Stimulated activated naive CD4-positive, alpha-beta T cell (primary cell): ENCODE data around the gene DDN.

Experiments used
- DNase-seq, 6 experiments: peaks; one replicate each; lab custom pipeline; 2025; lab: John Stamatoyannopoulos, UW

Gene DDN

DNA sequence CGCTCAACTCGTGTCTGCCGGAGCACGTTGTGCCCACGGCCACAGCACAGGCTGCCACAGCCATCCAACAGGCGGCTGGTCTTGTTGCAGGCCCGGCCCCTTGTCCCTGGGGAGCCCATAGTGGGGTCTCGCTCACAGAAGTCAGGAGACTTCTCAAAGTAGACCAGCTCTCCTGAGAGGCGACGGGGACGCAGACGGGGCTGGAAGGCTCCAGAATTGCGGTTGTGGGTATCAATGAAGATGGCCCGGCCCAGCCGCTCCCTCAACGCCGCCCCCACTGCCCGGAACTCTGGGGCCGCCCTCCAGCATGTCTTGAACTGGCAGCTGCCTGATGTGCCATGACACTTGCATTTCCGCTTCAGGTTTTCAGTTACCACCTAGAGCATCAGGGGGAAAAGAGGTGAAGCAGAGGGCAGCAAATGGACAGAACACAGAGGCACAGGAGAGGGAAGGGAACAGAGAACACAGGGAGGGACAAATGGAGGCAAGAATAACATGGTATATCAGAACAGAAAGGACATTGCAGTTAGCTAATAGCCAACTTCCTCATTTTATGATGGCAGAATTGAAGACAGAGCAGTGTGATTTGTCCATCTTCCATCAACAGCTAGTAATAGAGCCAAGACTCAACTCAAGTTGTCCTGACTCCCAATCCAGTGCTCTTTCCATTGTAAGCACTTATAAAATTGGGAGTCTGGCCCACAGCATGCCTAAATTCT, 32.8 kb downstream of the DDN start:
- no peak for DNase-seq

DNA sequence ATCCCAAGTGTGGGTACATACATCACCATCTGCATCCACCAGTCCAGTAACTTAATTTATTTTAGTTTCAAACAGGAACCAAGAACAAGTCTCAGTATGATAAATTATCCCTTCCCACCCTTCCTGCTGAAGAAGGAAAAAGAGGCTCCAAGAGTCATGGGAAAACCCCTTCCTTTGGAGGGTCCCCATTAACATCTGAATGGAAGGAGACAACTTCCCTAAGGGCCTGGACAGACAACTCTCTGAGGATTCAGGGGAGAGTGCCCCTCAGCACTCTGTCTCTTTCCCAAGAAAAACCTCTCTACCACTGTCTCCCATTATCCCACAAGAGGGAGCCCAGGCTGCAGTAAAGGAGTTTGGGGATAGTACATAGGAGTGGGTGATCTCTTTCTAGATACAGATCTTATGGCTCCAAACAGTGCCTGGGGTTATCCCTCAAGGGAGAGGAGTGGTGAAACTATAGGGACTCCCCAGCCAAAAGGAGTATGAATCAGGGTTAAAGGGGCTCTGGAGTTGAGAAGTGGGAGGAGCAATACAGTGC, 33.8 kb downstream of the DDN start:
- DNase-seq = no peak

DNA sequence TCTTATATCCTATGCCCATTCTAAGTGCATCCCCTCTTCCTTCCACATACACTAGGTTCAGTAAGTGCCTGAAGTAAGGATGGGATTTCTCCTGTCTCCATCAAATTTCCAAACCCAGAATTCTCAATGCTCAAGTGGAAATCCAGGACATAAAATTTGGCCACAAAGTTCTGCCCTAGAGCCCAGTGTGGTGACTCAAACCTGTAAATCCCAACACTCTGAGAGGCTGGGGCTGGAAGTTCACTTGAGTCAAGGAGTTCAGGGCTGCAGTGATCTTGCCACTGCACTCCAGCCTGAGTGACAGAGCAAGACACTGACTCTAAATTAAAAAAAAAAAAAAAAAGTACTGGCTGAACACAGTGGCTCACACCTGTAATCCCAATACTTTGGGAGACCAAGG, 37.4 kb downstream of the DDN start:
- DNase-seq = no peak

DNA sequence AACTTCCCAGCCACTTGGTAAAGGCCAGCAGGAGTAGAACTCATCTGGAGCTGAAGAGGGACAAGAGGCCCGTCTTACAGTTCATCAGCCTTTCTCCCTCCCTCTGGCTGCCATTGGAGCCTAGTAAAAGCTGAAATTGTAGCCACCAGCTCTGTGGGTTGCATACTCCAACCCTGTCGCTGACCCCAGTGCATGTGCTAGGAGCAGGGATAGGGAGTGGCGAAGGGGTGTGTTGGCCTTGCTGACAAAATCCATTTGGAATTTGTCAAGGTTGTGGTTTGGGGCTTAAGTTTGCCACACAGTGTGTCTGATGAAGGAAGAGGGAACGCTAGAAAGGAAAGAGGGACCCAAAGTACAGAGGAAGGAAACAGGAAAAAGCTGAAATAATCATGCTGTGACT, 37.8 kb downstream of the DDN start:
- DNase-seq = no peak

DNA sequence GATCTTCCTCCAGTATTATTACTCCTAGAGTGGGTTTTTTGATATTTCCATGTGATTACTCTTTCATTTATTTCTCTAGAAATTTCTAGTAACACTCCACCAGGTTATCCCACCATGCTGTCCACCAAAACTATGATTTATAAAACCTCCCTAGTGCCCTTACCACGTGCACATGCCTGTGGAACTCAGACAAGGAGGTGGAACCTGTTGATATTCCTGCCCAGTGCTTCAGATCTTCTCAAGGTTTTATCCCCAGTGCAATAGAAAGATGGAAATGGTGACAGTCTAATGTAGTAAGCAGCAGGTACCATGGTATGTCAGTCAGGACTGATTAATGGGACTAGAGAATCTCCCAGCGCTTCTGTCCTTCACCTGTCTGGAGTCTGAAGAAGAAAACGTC, 38.3 kb downstream of the DDN start:
- DNase-seq = no peak

DNA sequence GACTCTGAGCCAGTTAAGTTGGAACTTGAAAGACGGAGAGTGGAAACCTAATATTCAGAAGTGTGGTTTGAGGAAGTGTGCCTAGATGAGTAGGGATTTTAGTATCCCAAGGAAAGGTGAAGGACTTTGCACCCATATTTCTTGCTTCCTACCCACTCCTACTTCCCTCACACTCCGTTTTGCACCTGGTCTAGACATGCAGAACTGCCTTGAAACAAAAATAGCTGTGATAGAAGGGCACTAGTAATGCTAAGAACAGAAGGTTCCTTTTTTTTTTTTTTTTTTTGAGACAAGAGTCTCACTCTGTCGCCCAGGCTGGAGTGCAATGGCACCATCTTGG, 41.2 kb downstream of the DDN start:
- DNase-seq = no peak

DNA sequence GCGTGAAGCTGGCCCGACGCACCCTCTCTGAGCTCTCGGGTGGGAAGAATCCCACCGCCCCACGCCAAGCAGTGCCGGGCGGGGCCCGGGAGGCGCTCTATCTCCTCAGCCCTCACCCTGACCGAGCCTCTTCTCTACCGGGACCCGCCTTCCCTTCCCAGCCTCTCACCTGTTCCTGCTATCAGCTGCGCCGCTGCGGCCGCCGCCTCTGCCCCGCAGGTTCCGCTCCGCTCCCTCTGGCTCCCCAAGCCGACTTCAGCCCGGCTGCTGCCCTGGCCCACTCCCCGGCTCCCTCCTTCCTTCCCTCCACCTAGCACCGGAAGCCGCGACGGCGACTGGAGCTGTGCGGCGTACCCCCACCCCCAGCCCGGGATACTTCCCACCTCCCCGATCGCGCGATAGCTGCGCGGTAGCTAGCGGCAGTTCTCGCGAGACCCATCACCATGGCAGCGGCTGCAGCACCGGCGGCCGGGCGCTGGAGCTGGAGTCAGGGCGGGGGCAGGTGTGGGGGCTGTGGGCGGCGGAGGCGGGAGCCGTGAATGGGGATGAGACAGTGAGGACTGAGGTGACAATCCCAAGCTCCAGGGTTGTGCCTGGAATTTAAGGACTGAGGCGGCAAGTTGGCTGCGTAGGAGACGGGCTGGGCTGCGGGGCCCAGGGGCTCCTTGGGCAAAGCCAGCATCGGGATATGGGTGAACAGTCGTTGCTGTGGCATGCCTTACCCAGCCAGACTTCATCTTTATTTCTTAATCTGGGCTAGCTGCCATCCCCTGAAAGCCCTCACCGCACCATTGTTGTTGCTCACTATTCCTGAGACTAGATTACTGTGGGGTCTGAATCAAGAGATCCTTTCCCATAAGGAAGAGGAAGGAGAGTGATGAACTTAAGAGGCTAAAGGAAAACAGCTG, 41.8 kb downstream of the DDN start, which contains the start of gene ARF3:
ARF3 (minus strand) TSS at position 347 of the 908 bp plus-strand sequence. CDS start 16,392 bp downstream, outside the sequence.
- peak; percentile 83 to 93 (median 89) for DNase-seq

DNA sequence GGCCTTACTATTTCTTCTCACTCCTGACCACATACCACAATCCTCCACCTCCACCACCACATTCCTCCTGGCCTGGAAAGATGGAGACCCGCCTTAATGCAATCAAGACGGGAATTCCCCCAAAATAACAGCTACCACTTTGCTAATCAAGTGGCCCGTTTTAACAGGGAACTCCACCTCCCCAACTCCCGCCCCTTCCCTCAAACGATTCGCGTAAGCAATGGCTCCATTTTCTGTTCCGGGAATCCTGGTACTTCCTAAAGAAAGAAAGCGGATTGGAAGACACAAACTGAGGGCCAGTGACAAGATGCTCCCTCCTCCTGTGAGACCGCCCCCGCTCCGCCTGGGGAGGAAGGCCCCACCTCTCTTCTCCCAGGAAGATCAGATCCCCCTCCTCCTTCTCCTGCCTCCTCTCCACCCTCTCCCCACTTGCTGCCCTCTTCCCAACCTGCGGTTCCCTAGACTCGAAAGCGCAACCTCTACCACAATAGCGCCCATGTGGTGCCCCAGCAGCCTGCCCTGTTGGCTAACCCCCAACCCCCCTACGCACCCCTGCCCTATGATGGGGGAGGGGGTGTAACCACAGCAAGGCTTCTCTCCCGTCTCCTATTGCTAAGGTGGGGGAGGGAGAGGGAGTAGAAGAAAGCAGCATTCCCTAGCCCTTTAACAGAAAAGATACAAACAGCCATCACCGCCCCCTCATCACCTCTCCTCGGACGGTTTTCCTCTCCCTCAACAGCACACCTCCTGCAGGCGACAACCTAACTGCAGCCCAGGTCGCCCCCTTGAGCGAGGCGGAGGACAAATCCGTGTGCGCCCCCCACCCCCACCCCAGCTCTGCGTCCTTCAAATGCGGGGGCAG, 42.7 kb downstream of the DDN start:
- DNase-seq = peak in 2 of 6 experiments; percentile 18 to 34

DNA sequence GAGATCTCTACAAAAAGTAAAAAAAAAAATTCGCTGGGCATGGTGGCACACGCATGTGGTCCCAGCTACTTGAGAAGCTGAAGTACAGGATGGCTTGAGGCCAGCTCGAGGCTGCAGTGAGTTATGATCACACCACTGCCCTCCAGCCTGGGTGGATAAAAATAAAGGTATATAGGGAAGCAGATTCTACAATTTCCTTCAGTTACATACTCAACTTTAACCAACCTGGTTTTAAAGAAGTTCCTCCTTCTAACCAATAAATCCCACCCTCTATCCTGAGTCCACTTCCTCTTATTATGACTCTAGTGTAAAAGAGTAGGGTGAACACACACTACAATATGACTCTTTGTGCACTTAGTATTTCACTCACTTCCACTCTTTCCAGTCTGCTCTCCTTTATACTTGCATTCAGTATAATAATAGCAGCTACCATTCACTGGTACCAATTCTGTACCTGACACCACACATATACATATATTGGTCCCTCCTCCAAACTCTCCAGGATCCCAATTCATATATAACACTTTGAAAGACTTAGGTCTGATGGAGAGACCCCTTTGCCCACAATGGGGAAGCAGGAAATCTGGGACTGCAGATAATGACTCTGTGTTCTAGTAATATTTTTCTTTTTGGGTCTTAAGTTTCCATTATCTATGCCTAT, 44.2 kb downstream of the DDN start:
- DNase-seq = no peak

DNA sequence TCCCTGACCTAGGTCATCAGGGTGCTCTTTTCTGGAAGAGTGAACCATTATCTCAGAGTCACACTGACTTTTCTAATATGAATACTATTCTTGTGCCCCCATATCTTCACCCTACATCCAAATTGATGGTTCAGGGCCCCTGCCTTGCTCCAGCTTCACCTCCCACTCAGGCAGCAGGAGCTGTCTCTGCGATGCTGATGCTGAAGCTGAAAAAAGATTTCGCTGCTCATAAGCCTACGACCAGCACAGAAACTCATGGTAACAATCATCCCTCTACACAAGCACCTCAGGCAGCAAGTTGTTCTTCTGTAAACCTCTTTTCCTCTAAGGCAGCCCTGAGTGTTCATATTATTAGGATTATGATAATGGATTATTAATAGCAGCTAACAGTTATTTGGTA, 45.1 kb downstream of the DDN start:
- no peak for DNase-seq

DNA sequence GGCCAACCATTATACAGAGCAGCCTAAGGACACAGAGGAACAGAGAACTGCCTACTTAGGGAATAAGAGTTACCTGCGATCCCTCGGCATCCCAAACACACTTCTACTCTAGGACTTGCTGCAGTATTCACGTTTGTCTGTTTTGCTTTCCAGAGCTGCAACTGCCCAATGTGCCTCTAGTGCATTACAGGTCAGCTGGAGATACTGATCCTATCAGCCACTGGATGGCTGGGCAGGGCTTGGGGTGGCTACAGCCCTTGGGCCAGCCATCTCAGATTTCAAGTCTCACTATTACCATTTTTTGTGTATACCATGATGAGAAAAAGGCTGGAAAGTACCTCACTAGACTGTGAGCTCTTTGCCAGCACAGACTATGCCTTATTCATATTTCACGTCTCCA, 46.5 kb downstream of the DDN start:
- no peak for DNase-seq

DNA sequence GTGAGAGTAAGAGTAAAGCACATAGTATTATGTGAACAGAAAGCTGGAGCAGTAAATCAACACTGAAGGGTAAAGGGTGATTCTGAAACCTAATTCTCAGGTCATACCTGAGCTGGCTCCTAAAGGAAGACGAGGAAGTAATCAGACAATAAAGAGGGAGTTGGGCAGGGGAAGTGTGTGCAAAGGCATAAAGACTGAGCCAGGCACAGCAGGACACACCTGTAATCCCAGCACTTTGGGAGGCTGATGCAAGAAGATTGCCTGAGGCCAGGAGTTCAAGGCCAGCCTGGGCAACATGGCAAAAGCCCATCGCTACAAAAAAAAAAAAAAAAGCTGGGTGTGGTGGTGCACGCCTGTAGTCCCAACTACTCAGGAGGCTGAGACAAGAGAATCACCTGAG, 51.4 kb downstream of the DDN start:
- no peak for DNase-seq

DNA sequence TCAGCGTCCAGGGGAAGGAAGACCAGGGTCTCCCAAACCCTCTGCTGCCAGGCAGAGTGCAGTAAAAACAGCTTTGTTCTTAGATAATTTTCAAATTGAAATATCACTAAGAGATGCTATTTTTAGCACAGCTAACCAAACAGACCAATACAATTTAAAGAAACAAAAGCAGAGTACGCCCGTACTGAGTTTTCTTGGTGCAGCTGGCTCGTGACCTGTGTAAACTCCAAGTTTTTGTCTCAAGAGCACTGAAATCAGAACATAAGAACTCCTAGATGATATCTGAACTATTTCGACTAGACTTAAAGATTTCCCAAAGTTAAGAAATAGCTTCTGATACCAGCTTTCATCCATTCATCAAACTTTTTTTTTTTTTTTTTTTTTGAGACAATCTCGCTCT, 52.2 kb downstream of the DDN start:
- no peak for DNase-seq

DNA sequence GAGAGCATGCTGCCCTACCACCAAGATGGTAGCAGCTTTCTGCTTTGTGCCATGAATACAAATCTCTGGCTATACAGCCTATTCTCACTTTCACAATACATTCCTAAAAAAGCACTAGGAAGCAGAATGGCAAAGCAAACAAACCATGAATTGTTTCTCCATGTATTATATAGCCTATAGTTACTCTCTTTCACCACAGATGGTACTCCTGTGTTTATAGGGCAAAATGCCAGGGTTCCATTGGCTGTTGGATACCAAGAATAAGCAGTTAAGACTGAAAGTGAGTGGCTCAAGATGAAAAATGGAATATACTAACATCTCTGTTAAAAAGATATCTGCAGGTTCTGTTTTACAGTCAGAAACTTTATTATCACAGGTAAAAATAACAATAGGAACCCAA, 53.0 kb downstream of the DDN start:
- DNase-seq = no peak
